Measurements from ENCODE around the gene WWC2.
"Not testable (repeated sequence)": the region's sequence is repeated elsewhere in the genome, so short reads cannot be mapped to it uniquely, and the experiment has no call there.

The WWC2 gene

GRCh38 chr4:183105092-183105491 lies 6.0 kb downstream of the WWC2 start:
- H3K9me3 ChIP-seq (ENCODE audit: control insufficient read depth, insufficient read depth, low read length), result no peaks in the 10 kb centered on the region
- peaks cover 28% of the 10 kb centered on the region for H3K4me1 ChIP-seq (ENCODE audit: control insufficient read depth, insufficient read depth, low read length)
- H3K27me3 ChIP-seq (ENCODE audit: control insufficient read depth, insufficient read depth, low read length), result no peaks in the 10 kb centered on the region
- no peak overlapping the region for H3K4me3 ChIP-seq (ENCODE audit: low read depth, low read length)
- H3K36me3 ChIP-seq (ENCODE audit: control insufficient read depth, insufficient read depth, low read length), result no peaks in the 10 kb centered on the region
- H3K9ac ChIP-seq (ENCODE audit: low read depth, low read length), result no peak overlapping the region

- H3K27me3 ChIP-seq (ENCODE audit: control insufficient read depth, insufficient read depth, low read length), result no peaks in the 10 kb centered on the region
- H3K9me3 ChIP-seq (ENCODE audit: control insufficient read depth, insufficient read depth, low read length), result no peaks in the 10 kb centered on the region
- H3K4me3 ChIP-seq (ENCODE audit: low read depth, low read length), result no peak overlapping the region
- H3K36me3 ChIP-seq (ENCODE audit: control insufficient read depth, insufficient read depth, low read length), result no peaks in the 10 kb centered on the region
- H3K4me1 ChIP-seq (ENCODE audit: control insufficient read depth, insufficient read depth, low read length), result peaks cover 18% of the 10 kb centered on the region
- no peak overlapping the region for H3K9ac ChIP-seq (ENCODE audit: low read depth, low read length)
Measured at GRCh38 chr4:183106839-183107238, 7.8 kb downstream of the WWC2 start.

- no peaks in the 10 kb centered on the region for H3K27me3 ChIP-seq (ENCODE audit: control insufficient read depth, insufficient read depth, low read length)
- no peak overlapping the region for H3K4me3 ChIP-seq (ENCODE audit: low read depth, low read length)
- peaks cover 18% of the 10 kb centered on the region for H3K4me1 ChIP-seq (ENCODE audit: control insufficient read depth, insufficient read depth, low read length)
- H3K9me3 ChIP-seq (ENCODE audit: control insufficient read depth, insufficient read depth, low read length), result no peaks in the 10 kb centered on the region
- H3K36me3 ChIP-seq (ENCODE audit: control insufficient read depth, insufficient read depth, low read length), result no peaks in the 10 kb centered on the region
- no peak overlapping the region for H3K9ac ChIP-seq (ENCODE audit: low read depth, low read length)
Measured at GRCh38 chr4:183107891-183108459, 8.9 kb downstream of the WWC2 start.

- H3K9ac ChIP-seq (ENCODE audit: low read depth, low read length), result no peak overlapping the region
- H3K4me1 ChIP-seq (ENCODE audit: control insufficient read depth, insufficient read depth, low read length), result peaks cover 20% of the 10 kb centered on the region
- H3K9me3 ChIP-seq (ENCODE audit: control insufficient read depth, insufficient read depth, low read length), result no peaks in the 10 kb centered on the region
- H3K27me3 ChIP-seq (ENCODE audit: control insufficient read depth, insufficient read depth, low read length), result no peaks in the 10 kb centered on the region
- no peaks in the 10 kb centered on the region for H3K36me3 ChIP-seq (ENCODE audit: control insufficient read depth, insufficient read depth, low read length)
- no peak overlapping the region for H3K4me3 ChIP-seq (ENCODE audit: low read depth, low read length)
Measured at GRCh38 chr4:183110244-183110643, 11.2 kb downstream of the WWC2 start.

- H3K27me3 ChIP-seq (ENCODE audit: control insufficient read depth, insufficient read depth, low read length), result no peaks in the 10 kb centered on the region
- no peaks in the 10 kb centered on the region for H3K9me3 ChIP-seq (ENCODE audit: control insufficient read depth, insufficient read depth, low read length)
- no peak overlapping the region for H3K4me3 ChIP-seq (ENCODE audit: low read depth, low read length)
- H3K9ac ChIP-seq (ENCODE audit: low read depth, low read length), result no peak overlapping the region
- no peaks in the 10 kb centered on the region for H3K36me3 ChIP-seq (ENCODE audit: control insufficient read depth, insufficient read depth, low read length)
- H3K4me1 ChIP-seq (ENCODE audit: control insufficient read depth, insufficient read depth, low read length), result peaks cover 16% of the 10 kb centered on the region
Measured at GRCh38 chr4:183111452-183111885, 12.4 kb downstream of the WWC2 start.

GRCh38 chr4:183118141-183118540 lies 19.1 kb downstream of the WWC2 start:
- no peaks in the 10 kb centered on the region for H3K27me3 ChIP-seq (ENCODE audit: control insufficient read depth, insufficient read depth, low read length)
- H3K9ac ChIP-seq (ENCODE audit: low read depth, low read length), result no peak overlapping the region
- no peak overlapping the region for H3K4me3 ChIP-seq (ENCODE audit: low read depth, low read length)
- H3K9me3 ChIP-seq (ENCODE audit: control insufficient read depth, insufficient read depth, low read length), result no peaks in the 10 kb centered on the region
- no peaks in the 10 kb centered on the region for H3K36me3 ChIP-seq (ENCODE audit: control insufficient read depth, insufficient read depth, low read length)
- peaks cover 22% of the 10 kb centered on the region for H3K4me1 ChIP-seq (ENCODE audit: control insufficient read depth, insufficient read depth, low read length)

GRCh38 chr4:183118585-183118984 lies 19.5 kb downstream of the WWC2 start:
- Histone ChIP-seq H3K9ac (ENCODE audit: low read depth, low read length) (no peak overlapping the region), H3K36me3 (ENCODE audit: control insufficient read depth, insufficient read depth, low read length) (no peaks in the 10 kb centered on the region), H3K27me3 (ENCODE audit: control insufficient read depth, insufficient read depth, low read length) (no peaks in the 10 kb centered on the region), H3K9me3 (ENCODE audit: control insufficient read depth, insufficient read depth, low read length) (no peaks in the 10 kb centered on the region), H3K4me3 (ENCODE audit: low read depth, low read length) (no peak overlapping the region), H3K4me1 (ENCODE audit: control insufficient read depth, insufficient read depth, low read length) (peaks cover 22% of the 10 kb centered on the region)

- not testable (repeated sequence) for H3K27me3 ChIP-seq (ENCODE audit: control insufficient read depth, insufficient read depth, low read length); H3K4me3 ChIP-seq (ENCODE audit: low read depth, low read length); H3K36me3 ChIP-seq (ENCODE audit: control insufficient read depth, insufficient read depth, low read length); H3K9ac ChIP-seq (ENCODE audit: low read depth, low read length); H3K9me3 ChIP-seq (ENCODE audit: control insufficient read depth, insufficient read depth, low read length)
- H3K4me1 ChIP-seq (ENCODE audit: control insufficient read depth, insufficient read depth, low read length), result peaks cover 17% of the 10 kb centered on the region
Measured at GRCh38 chr4:183121660-183122059, 22.6 kb downstream of the WWC2 start.

GRCh38 chr4:183124228-183124627 lies 25.2 kb downstream of the WWC2 start:
- peaks cover 6% of the 10 kb centered on the region for H3K4me1 ChIP-seq (ENCODE audit: control insufficient read depth, insufficient read depth, low read length)
- no peak overlapping the region for H3K4me3 ChIP-seq (ENCODE audit: low read depth, low read length)
- no peaks in the 10 kb centered on the region for H3K27me3 ChIP-seq (ENCODE audit: control insufficient read depth, insufficient read depth, low read length)
- H3K36me3 ChIP-seq (ENCODE audit: control insufficient read depth, insufficient read depth, low read length), result no peaks in the 10 kb centered on the region
- no peak overlapping the region for H3K9ac ChIP-seq (ENCODE audit: low read depth, low read length)
- no peaks in the 10 kb centered on the region for H3K9me3 ChIP-seq (ENCODE audit: control insufficient read depth, insufficient read depth, low read length)

- H3K36me3 ChIP-seq (ENCODE audit: control insufficient read depth, insufficient read depth, low read length), result no peaks in the 10 kb centered on the region
- no peak overlapping the region for H3K4me3 ChIP-seq (ENCODE audit: low read depth, low read length)
- H3K27me3 ChIP-seq (ENCODE audit: control insufficient read depth, insufficient read depth, low read length), result no peaks in the 10 kb centered on the region
- no peaks in the 10 kb centered on the region for H3K9me3 ChIP-seq (ENCODE audit: control insufficient read depth, insufficient read depth, low read length)
- H3K4me1 ChIP-seq (ENCODE audit: control insufficient read depth, insufficient read depth, low read length), result no peaks in the 10 kb centered on the region
- H3K9ac ChIP-seq (ENCODE audit: low read depth, low read length), result no peak overlapping the region
Measured at GRCh38 chr4:183124865-183125264, 25.8 kb downstream of the WWC2 start.

GRCh38 chr4:183129125-183129524 lies 30.1 kb downstream of the WWC2 start:
- H3K27me3 ChIP-seq (ENCODE audit: control insufficient read depth, insufficient read depth, low read length), result no peaks in the 10 kb centered on the region
- no peak overlapping the region for H3K4me3 ChIP-seq (ENCODE audit: low read depth, low read length)
- no peaks in the 10 kb centered on the region for H3K36me3 ChIP-seq (ENCODE audit: control insufficient read depth, insufficient read depth, low read length)
- H3K9me3 ChIP-seq (ENCODE audit: control insufficient read depth, insufficient read depth, low read length), result no peaks in the 10 kb centered on the region
- H3K4me1 ChIP-seq (ENCODE audit: control insufficient read depth, insufficient read depth, low read length), result no peaks in the 10 kb centered on the region
- no peak overlapping the region for H3K9ac ChIP-seq (ENCODE audit: low read depth, low read length)

GRCh38 chr4:183129675-183130074 lies 30.6 kb downstream of the WWC2 start:
- no peak overlapping the region for H3K4me3 ChIP-seq (ENCODE audit: low read depth, low read length)
- no peaks in the 10 kb centered on the region for H3K27me3 ChIP-seq (ENCODE audit: control insufficient read depth, insufficient read depth, low read length)
- no peak overlapping the region for H3K9ac ChIP-seq (ENCODE audit: low read depth, low read length)
- H3K9me3 ChIP-seq (ENCODE audit: control insufficient read depth, insufficient read depth, low read length), result no peaks in the 10 kb centered on the region
- no peaks in the 10 kb centered on the region for H3K36me3 ChIP-seq (ENCODE audit: control insufficient read depth, insufficient read depth, low read length)
- no peaks in the 10 kb centered on the region for H3K4me1 ChIP-seq (ENCODE audit: control insufficient read depth, insufficient read depth, low read length)

Measured in iPS-15b (cell line).